Medulla oblongata (tissue), 1 donor: Measurements from ENCODE around the gene CYP1B1.

Experiments used
- DNase-seq: peaks from one replicate; pipeline ENCODE4 v3.0.0-alpha.2; 2015; ENCODE audit errors: extremely low spot score

The CYP1B1 gene

GRCh38 chr2:38074764-38075506 lies 1.0 kb downstream of the CYP1B1 start:
- DNase-seq: no peak

- DNase-seq: no peak
Measured at GRCh38 chr2:38074058-38074763, 1.7 kb downstream of the CYP1B1 start.

GRCh38 chr2:38073211-38074057 lies 2.5 kb downstream of the CYP1B1 start:
- DNase-seq: no peak

- no peak for DNase-seq
Measured at GRCh38 chr2:38070438-38070837, 5.5 kb downstream of the CYP1B1 start.

- no peak for DNase-seq
Measured at GRCh38 chr2:38068234-38068633, 7.7 kb downstream of the CYP1B1 start.

GRCh38 chr2:38066421-38067115 lies 9.4 kb downstream of the CYP1B1 start:
- DNase-seq: no peak

- no peak for DNase-seq
Measured at GRCh38 chr2:38065502-38066135, 10.3 kb downstream of the CYP1B1 start.

- DNase-seq: no peak
Measured at GRCh38 chr2:38064801-38065501, 11.0 kb downstream of the CYP1B1 start.

- DNase-seq: no peak
Measured at GRCh38 chr2:38060236-38061018, 15.5 kb downstream of the CYP1B1 start.

- no peak for DNase-seq
Measured at GRCh38 chr2:38057651-38058410, 18.1 kb downstream of the CYP1B1 start.

- DNase-seq: no peak
Measured at GRCh38 chr2:38056216-38056615, 19.7 kb downstream of the CYP1B1 start.

- no peak for DNase-seq
Measured at GRCh38 chr2:38045811-38046210, 30.1 kb downstream of the CYP1B1 start.

GRCh38 chr2:38039121-38039910 lies 36.6 kb downstream of the CYP1B1 start:
- DNase-seq: no peak

GRCh38 chr2:38038682-38039081 lies 37.3 kb downstream of the CYP1B1 start:
- DNase-seq: no peak

GRCh38 chr2:38037757-38038621 lies 38.0 kb downstream of the CYP1B1 start:
- peak; percentile 35 for DNase-seq

GRCh38 chr2:38037325-38037724 lies 38.6 kb downstream of the CYP1B1 start:
- no peak for DNase-seq

- no peak for DNase-seq
Measured at GRCh38 chr2:38035968-38036367, 40.0 kb downstream of the CYP1B1 start.
